GM19438 (cell line): Measurements from ENCODE around the gene NCK1.
"Not testable (repeated sequence)": the region's sequence is repeated elsewhere in the genome, so short reads cannot be mapped to it uniquely, and the experiment has no call there.

ENCODE experiments used
- ATAC-seq: cut with Tn5 transposase; IDR thresholded peaks from one replicate; pipeline ENCODE4 v1.9.1; 2021; ENCODE audit warnings: low read depth; ENCODE audit not compliant: unreplicated experiment

Gene NCK1

DNA sequence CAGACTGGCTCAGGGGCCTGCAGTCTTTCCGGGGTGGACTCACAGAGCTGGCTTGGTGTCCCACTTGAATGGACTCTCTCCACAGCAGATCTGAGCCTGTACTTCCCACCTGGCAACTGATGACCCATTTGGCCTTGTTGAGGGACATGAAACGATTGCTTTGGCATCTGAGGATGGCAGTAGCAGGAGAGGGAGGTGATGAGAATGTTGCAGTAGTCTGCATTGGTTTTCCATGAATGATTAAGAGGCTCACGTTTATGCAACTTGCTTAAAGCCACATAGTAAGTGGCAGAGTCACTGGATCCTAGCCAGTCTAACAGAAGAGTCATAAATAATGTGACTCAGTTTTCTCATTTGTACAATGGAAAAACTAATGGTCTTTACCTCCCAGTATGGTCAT, 117.7 kb downstream of the NCK1 start:
- ATAC-seq, result no peak

DNA sequence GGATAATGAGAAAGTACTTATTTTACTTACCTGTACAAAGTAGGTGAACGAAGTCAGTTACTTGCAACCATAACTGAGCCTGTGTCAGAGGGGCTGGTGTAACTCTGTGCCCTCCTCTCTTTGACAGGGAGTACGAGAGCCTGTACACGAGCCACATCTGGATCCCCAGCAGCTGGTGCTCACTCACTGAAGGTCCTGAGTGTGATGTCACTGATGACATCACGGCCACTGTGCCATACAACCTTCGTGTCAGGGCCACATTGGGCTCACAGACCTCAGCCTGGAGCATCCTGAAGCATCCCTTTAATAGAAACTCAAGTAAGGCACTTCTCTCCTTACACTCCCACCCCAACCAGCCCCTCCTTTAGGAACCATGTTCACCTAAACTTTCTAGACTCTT, 120.0 kb downstream of the NCK1 start:
- ATAC-seq, result no peak

DNA sequence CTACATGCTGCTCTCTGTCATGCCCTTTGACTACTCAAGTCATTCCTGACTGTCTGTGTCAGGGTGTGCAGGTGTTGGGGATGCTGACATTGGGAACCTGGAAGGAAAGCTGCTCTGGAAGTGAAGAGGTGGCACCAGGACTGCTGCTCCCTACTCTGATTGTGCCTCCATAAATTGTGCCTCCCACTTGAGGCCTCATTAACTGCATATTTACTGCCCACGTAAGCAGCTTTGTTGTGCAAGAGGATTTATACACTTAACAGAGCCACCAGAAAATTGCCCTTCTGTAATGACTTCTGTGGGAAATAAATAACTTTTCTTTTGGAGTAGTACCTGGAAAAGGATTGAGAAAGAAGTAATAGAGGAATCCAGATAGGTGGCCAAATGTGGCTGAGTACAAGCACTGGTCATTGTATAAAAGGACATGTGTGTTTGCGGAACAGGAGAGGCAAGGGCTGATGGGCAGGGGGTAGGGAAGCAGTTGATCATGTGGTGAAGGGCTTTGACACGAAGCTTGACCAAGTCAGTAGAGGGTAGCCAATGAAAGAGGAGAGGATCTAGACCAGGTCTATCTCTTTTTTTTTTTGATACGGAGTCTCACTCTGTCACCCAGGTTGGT, 120.6 kb downstream of the NCK1 start:
- no peak for ATAC-seq

DNA sequence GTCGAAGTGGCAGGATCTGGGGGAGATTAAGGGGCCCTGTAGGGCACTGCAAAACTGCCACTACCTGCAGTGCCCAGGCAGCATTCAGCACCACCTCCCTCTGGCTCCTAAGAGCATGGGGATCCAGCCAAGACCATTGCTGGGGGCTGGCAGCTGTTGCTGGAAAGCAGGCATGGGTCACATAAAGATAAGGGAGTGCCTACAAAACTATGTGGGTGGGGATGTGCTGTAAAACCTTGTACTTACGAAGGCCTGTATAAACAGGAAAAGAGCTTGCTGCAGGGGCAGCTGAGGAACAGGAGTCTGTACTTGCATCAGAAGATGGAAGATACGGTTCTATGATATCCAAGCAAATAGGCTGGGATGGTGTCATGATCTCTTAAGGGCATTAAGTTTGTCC, 122.8 kb downstream of the NCK1 start:
- no peak for ATAC-seq

DNA sequence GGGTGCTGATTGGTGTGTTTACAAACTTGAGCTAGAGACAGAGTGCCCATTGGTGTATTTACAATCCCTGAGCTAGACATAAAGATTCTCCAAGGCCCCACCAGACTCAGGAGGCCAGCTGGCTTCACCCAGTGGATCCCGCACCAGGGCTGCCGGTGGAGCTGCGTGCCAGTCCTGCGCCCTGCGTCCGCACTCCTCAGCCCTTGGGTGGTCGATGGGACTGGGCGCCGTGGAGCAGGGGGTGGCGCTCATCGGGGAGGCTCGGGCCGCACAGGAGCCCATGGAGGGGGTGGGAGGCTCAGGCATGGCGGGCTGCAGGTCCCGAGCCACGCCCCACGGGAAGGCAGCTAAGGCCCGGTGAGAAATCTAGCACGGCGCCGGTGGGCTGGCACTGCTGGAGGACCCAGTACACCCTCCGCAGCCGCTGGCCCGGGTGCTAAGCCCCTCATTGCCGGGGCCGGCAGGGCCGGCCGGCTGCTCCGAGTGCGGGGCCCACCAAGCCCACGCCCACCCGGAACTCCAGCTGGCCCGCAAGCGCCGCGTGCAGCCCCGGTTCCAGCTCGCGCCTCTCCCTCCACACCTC, 125.5 kb downstream of the NCK1 start:
- not testable (repeated sequence) for ATAC-seq

DNA sequence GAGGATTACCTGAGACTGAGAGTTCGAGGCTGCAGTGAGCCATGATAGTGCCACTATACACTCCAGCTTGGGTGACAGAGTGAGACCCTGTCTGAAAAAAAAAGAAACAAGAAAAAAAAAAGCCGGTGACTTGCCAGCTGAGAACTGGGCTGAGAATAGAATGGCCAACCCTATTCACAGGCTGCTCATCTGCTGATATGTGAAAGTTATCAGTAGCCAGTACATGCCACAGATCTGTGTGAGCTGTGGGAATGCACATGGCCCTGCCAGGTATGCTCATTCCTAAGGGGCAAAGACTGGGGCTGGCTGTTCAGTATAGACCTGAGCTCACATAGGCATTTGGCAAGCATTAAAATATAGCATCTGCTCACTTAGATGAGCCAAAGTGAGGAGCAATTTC, 126.6 kb downstream of the NCK1 start:
- no peak for ATAC-seq

DNA sequence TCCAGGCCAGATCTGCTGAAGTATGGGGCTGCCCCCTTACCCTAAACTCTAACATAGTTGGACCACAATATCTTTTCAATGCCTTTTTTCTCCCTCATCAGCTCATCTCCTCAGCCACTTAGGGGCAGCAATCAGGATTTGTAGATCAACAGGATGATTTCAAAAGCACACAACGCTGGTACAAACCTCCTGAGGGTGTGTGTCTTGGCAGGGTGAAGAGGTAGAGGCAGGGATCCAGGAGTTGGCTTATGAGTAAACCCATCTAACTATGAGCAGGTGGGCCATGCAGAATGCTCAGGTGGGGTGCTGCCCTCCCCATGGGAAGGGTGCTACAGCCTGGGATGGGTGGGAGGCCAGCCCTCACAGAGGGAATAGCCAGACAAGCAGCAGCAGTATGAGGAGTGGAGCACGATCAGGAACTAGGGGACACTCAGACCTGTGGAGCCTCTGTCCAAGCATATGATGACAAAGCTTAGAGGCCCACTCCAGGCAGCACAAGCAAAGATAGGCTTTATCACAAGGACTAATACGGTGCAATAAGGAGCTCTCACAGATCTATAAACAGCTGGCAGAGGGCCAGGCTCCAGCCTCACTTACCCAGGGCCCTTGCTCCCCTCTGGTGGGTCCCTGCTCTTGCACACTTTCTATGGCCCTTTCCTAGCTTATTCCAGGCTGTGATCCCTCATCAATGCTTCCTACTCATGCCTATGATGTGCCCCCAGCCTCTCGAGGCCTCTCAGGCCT, 127.9 kb downstream of the NCK1 start:
- no peak for ATAC-seq

DNA sequence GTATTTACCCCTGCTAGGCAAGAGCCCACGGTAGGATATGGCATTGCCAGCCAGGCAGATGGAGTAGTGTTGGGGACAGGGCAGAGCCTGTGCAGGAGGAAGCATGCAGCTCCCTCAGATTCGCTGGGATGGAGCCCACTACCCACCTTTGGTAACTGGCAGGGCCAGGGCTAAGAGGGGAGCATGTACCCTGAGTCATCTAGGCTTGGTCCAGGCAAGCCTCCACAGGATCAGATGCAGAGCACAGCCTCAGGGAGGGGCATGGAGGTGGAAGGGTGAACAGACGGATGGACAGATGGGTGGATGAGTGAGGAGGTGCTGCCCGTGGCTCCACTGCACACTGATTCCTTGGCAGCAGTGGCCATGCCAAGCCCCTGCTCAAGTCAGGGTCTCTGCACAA, 128.8 kb downstream of the NCK1 start:
- no peak for ATAC-seq

DNA sequence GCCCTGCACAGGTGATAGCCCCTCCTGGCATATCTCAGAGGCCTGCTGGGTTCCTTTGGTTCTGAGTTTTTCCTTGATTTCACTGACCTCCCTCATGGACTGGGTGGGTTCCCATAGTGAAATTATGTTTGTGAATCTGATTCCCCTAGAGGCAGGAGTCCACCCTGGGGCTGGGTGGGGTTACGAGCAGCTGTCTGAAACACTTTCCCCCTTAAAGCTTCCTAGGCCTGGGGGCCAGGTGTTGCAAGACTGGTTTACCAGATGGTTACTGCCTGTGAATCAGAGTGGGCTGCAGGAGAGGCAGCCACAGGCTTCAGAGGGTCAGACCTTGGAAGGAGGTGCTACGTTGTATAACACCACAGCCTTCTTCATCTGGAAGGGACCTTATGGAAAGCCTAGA, 130.1 kb downstream of the NCK1 start:
- no peak for ATAC-seq

DNA sequence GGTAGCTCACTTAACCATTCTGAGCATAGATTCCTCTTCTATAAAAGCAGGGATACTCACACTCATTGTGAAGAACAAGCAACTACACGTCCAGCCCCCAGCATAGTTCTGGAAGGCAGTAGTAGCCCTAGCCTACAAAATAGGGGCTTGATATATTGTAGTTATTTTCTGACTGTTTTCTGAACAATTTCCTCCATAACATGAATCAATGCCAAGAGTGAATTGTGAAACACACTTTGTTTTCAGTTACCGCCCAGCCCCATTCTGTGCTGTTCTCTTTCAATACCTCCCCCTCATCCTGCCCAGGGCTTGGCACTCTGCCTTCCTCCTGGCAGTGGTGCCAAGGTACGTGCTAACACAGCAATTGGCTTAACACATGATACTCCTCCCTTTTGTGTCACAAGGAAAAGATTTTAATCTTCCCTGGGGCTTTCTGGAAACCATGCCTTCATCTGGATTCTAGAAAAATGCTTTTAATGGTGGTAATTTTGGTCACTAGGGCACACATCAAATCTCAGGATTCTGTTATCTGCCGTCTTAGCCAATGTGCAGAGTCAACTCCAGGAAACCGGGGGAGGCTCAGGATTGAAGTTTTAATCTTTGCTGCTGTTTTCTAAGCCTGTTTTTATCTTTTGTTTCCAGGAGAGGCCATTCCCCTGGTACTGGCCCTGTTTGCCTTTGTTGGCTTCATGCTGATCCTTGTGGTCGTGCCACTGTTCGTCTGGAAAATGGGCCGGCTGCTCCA, 132.9 kb downstream of the NCK1 start:
- ATAC-seq, result no peak

DNA sequence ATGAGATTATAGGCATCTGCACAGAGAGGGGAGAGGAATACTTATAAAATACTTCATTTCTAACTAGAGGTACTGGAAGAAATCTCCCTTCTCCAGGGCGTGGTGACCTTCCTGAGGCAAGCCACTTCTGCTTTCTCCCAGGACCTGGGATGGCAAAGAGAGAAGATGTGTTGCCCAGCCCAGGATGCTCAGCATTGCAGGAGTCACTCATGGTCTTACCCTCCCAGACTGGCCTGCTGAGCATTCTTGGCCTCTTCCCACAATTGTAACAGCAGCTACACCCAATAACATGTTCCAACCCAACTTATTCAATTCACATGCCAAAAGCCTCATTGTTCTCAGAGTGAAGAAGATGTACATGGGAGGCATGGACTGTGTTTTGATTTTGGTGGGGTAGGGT, 133.6 kb downstream of the NCK1 start:
- ATAC-seq, result no peak
